Body of pancreas (tissue), 4 donors: Measurements from ENCODE around the gene F12.

Experiments used
- CTCF ChIP-seq, 7 experiments: fragments of 450-650 bp in 4 of 7; fragments of 200-600 bp in 3 of 7; sonication (generic) in 3 of 7; IDR thresholded peaks; one replicate each; pipeline ENCODE4 v1.5.1; 2016 to 2019; ENCODE audit warnings: antibody characterized with exemption in 7 of 7
- POLR2A ChIP-seq, 3 donors: fragments of 450-650 bp; IDR thresholded peaks; one replicate each; pipeline ENCODE4 v1.6.1; 2016; ENCODE audit warnings: antibody characterized with exemption in 3 of 3, mild to moderate bottlenecking in 2 of 3

- TF ChIP-seq CTCF (IDR thresholded peaks at IDR 0.05) (no peak), POLR2A (IDR thresholded peaks at IDR 0.05) (no peak)
Measured at GRCh38 chr5:177355162-177355867, 54.0 kb downstream of the F12 start.
